Fibroblast of lung (primary cell): ENCODE results near the gene UPF1.

Experiments used
- CTCF ChIP-seq, 2 donors: IDR thresholded peaks in 1 of 2; conservative IDR thresholded peaks in 1 of 2; 1 replicate in 1 of 2; 2 replicates in 1 of 2; pipeline ENCODE4 v1.5.1; 2011 to 2012; ENCODE audit warnings: low read length in 2 of 2, control low read depth in 1 of 2, inconsistent platforms in 1 of 2, low read depth in 1 of 2, mild to moderate bottlenecking in 1 of 2
- EZH2 ChIP-seq: IDR thresholded peaks from 2 replicates; pipeline ENCODE4 v1.5.1; 2012; ENCODE audit warnings: low read length, control low read depth, mild to moderate bottlenecking; ENCODE audit errors: missing control alignments

GRCh38 chr19:18831524-18832305 is at the start of gene UPF1:
- TF ChIP-seq CTCF (conservative IDR thresholded peaks at IDR 0.05 in 1 of 2, IDR thresholded peaks at IDR 0.05 in 1 of 2; ENCODE audit: low read depth in 1 of 2, low read length in 2 of 2) = no peak
- TF ChIP-seq EZH2 = no peak
